IMR-90 (cell line): ENCODE results near the gene ARVCF. TPM values are rescaled to one million over a fixed set of nuclear protein-coding genes. Genes with fewer than 3 reads are reported as not detected.

ENCODE experiments used
- ATAC-seq: fragments of 200-7000 bp; cut with Tn5 transposase; 2 replicates; pipeline ENCODE4 v1.9.1; 2020; ENCODE audit warnings: low read depth, mild to moderate bottlenecking, moderate library complexity
- BruUV-seq: library from RNA; stranded (reverse); fragments of 400-500 nt; replicated peaks from 2 replicates; lab custom pipeline; 2021; lab: Mats Ljungman, UMichigan
- CTCF ChIA-PET: fragments of 300-600 bp; formaldehyde crosslinking; extraction: SDS; loops from one replicate; lab custom pipeline; 2021; ENCODE audit warnings: antibody characterized with exemption; lab: Yijun Ruan, JAX
- POLR2A ChIA-PET: fragments of 300-600 bp; sonication (Branson Sonifier 250); formaldehyde crosslinking; loops from one replicate; lab custom pipeline; 2022; ENCODE audit warnings: antibody characterized with exemption; ENCODE audit not compliant: unreplicated experiment; lab: Charles Lee
- DNase-seq: peaks from one replicate; pipeline ENCODE4 v3.0.0; 2013
- H2AFZ ChIP-seq: replicated peaks from 2 replicates; pipeline ENCODE3; 2013; ENCODE audit warnings: low read length, mild to moderate bottlenecking; ENCODE audit not compliant: poor library complexity
- H2AK5ac ChIP-seq: 2 replicates; pipeline ENCODE4 v1.6.1; 2013; ENCODE audit warnings: low read depth, low read length, inconsistent platforms
- H2AK9ac ChIP-seq: replicated peaks from 2 replicates; pipeline ENCODE3; 2013; ENCODE audit warnings: mild to moderate bottlenecking, low read depth, low read length, moderate library complexity; ENCODE audit not compliant: poor library complexity
- H2BK120ac ChIP-seq: 2 replicates; pipeline ENCODE4 v1.6.1; 2013; ENCODE audit warnings: low read depth, low read length, inconsistent platforms
- H2BK15ac ChIP-seq: 3 replicates; pipeline ENCODE4 v1.6.1; 2013; ENCODE audit warnings: low read depth, low read length, inconsistent platforms
- H2BK20ac ChIP-seq: 2 replicates; pipeline ENCODE4 v1.6.1; 2013; ENCODE audit warnings: low read depth, mild to moderate bottlenecking, inconsistent platforms, low read length, moderate library complexity
- H2BK5ac ChIP-seq: 2 replicates; pipeline ENCODE4 v1.6.1; 2013; ENCODE audit warnings: mild to moderate bottlenecking, low read depth, low read length, inconsistent platforms; ENCODE audit not compliant: poor library complexity, severe bottlenecking
- H3K14ac ChIP-seq: replicated peaks from 2 replicates; pipeline ENCODE4 v1.6.1; 2013; ENCODE audit warnings: low read depth, low read length, inconsistent platforms
- H3K18ac ChIP-seq: 2 replicates; pipeline ENCODE4 v1.6.1; 2013; ENCODE audit warnings: low read depth, low read length, control low read depth
- H3K23ac ChIP-seq: 2 replicates; pipeline ENCODE4 v1.6.1; 2013; ENCODE audit warnings: low read depth, low read length, inconsistent platforms
- H3K27ac ChIP-seq: 2 replicates; pipeline ENCODE4 v1.5.1; 2013; ENCODE audit warnings: mild to moderate bottlenecking, control low read depth, low read length; ENCODE audit not compliant: insufficient read depth
- H3K27me3 ChIP-seq: 2 replicates; pipeline ENCODE4 v1.6.1; 2013; ENCODE audit warnings: low read length; ENCODE audit not compliant: control insufficient read depth, insufficient read depth
- H3K36me3 ChIP-seq: 2 replicates; pipeline ENCODE4 v1.6.1; 2013; ENCODE audit warnings: low read length, mixed read lengths; ENCODE audit not compliant: control insufficient read depth, insufficient read depth
- H3K4ac ChIP-seq: 2 replicates; pipeline ENCODE4 v1.6.1; 2013; ENCODE audit warnings: low read depth, low read length, inconsistent platforms
- H3K4me1 ChIP-seq: 2 replicates; pipeline ENCODE4 v1.6.1; 2013; ENCODE audit warnings: low read length, mixed read lengths; ENCODE audit not compliant: control insufficient read depth, insufficient read depth
- H3K4me2 ChIP-seq: 2 replicates; pipeline ENCODE4 v1.6.1; 2013; ENCODE audit warnings: low read depth, mild to moderate bottlenecking, control low read depth, low read length, moderate library complexity
- H3K4me3 ChIP-seq: 2 replicates; pipeline ENCODE4 v1.5.1; 2013; ENCODE audit warnings: low read depth, mild to moderate bottlenecking, control low read depth, low read length, moderate library complexity; ENCODE audit not compliant: insufficient read depth
- H3K56ac ChIP-seq: 2 replicates; pipeline ENCODE4 v1.6.1; 2013; ENCODE audit warnings: low read length, inconsistent platforms; ENCODE audit not compliant: insufficient read depth; ENCODE audit errors: extremely low read depth
- H3K79me1 ChIP-seq, 2 experiments: 2 replicates each; pipeline ENCODE4 v1.6.1; 2013; ENCODE audit warnings: low read length in 2 of 2, inconsistent platforms in 1 of 2, low read depth in 1 of 2
- H3K9ac ChIP-seq: 2 replicates; pipeline ENCODE4 v1.6.1; 2013; ENCODE audit warnings: low read depth, low read length, control low read depth
- H3K9me1 ChIP-seq: 2 replicates; pipeline ENCODE4 v1.6.1; 2013; ENCODE audit warnings: low read length, inconsistent platforms; ENCODE audit not compliant: insufficient read depth
- H3K9me3 ChIP-seq: 2 replicates; pipeline ENCODE4 v1.6.1; 2013; ENCODE audit warnings: low read length; ENCODE audit not compliant: control insufficient read depth, insufficient read depth
- H4K20me1 ChIP-seq: 2 replicates; pipeline ENCODE4 v1.6.1; 2013; ENCODE audit warnings: low read length, inconsistent platforms; ENCODE audit not compliant: insufficient read depth
- H4K5ac ChIP-seq: 2 replicates; pipeline ENCODE4 v1.6.1; 2013; ENCODE audit warnings: mild to moderate bottlenecking, low read depth, low read length, control low read depth
- H4K8ac ChIP-seq, 2 experiments: 2 replicates each; pipeline ENCODE4 v1.6.1; 2013; ENCODE audit warnings: low read depth in 2 of 2, low read length in 2 of 2, control low read depth in 1 of 2, inconsistent platforms in 1 of 2
- H4K91ac ChIP-seq: 2 replicates; pipeline ENCODE4 v1.6.1; 2013; ENCODE audit warnings: low read depth, low read length, inconsistent platforms; ENCODE audit not compliant: insufficient read depth
- BHLHE40 ChIP-seq: fragments of 150-350 bp; IDR thresholded peaks from 2 replicates; pipeline ENCODE4 v1.6.1; 2016; ENCODE audit warnings: mild to moderate bottlenecking, low read depth, low read length
- CEBPB ChIP-seq: IDR thresholded peaks from 2 replicates; pipeline ENCODE4 v1.6.1; 2012; ENCODE audit warnings: low read depth, low read length, improper control_type of control experiment
- CHD1 ChIP-seq: IDR thresholded peaks from 2 replicates; pipeline ENCODE4 v1.6.1; 2012; ENCODE audit warnings: low read depth, low read length, improper control_type of control experiment
- CTCF ChIP-seq: conservative IDR thresholded peaks from 2 replicates; pipeline ENCODE4 v1.5.1; 2012; ENCODE audit warnings: mild to moderate bottlenecking, low read depth, low read length, improper control_type of control experiment
- ELK1 ChIP-seq: fragments of 150-350 bp; IDR thresholded peaks from 2 replicates; pipeline ENCODE4 v1.6.1; 2016; ENCODE audit warnings: low read depth, mild to moderate bottlenecking, low read length, moderate library complexity, borderline replicate concordance
- FOS ChIP-seq: fragments of 150-350 bp; IDR thresholded peaks from 2 replicates; pipeline ENCODE4 v1.6.1; 2016; ENCODE audit warnings: low read depth, low read length
- MAFK ChIP-seq: IDR thresholded peaks from 2 replicates; pipeline ENCODE4 v1.6.1; 2012; ENCODE audit warnings: low read depth, low read length, improper control_type of control experiment
- MAZ ChIP-seq: IDR thresholded peaks from 2 replicates; pipeline ENCODE4 v1.6.1; 2012; ENCODE audit warnings: low read depth, mild to moderate bottlenecking, low read length, improper control_type of control experiment, moderate library complexity, borderline replicate concordance
- MXI1 ChIP-seq: IDR thresholded peaks from 2 replicates; pipeline ENCODE4 v1.6.1; 2012; ENCODE audit warnings: low read depth, mild to moderate bottlenecking, low read length, moderate library complexity, borderline replicate concordance
- NFE2L2 ChIP-seq: fragments of 150-350 bp; IDR thresholded peaks from 2 replicates; pipeline ENCODE4 v1.6.1; 2016; ENCODE audit warnings: low read depth, mild to moderate bottlenecking, low read length
- POLR2A ChIP-seq: IDR thresholded peaks from 2 replicates; pipeline ENCODE4 v1.6.1; 2012; ENCODE audit warnings: mild to moderate bottlenecking, low read depth, low read length
- RAD21 ChIP-seq: IDR thresholded peaks from 2 replicates; pipeline ENCODE4 v1.6.1; 2012; ENCODE audit warnings: low read length, improper control_type of control experiment
- RCOR1 ChIP-seq: IDR thresholded peaks from 2 replicates; pipeline ENCODE4 v1.6.1; 2012; ENCODE audit warnings: mild to moderate bottlenecking, low read length, improper control_type of control experiment; ENCODE audit not compliant: insufficient replicate concordance
- SMC3 ChIP-seq: fragments of 150-350 bp; IDR thresholded peaks from 2 replicates; pipeline ENCODE4 v1.6.1; 2016; ENCODE audit warnings: low read depth, mild to moderate bottlenecking, antibody characterized with exemption, low read length, moderate library complexity
- USF2 ChIP-seq: fragments of 150-350 bp; IDR thresholded peaks from 2 replicates; pipeline ENCODE4 v1.6.1; 2017; ENCODE audit warnings: mild to moderate bottlenecking, antibody characterized with exemption, low read length, low read depth
- WGBS, 2 experiments: methylation state at CpG; one replicate each; pipeline versions ENCODE4 v1.1.5 to v1.1.7; 2013; ENCODE audit warnings: missing lambda C conversion rate in 2 of 2; ENCODE audit not compliant: insufficient read length in 1 of 2; ENCODE audit errors: extremely low coverage in 2 of 2; 5-methylcytosine and 5-hydroxymethylcytosine counted together
- dilution Hi-C: fragments of 300-500 bp; cut with HindIII; formaldehyde crosslinking; loops from one replicate; pipeline ENCODE4 v1.14.3; 2018; ENCODE audit warnings: low sequenced_read_pairs; ENCODE audit not compliant: unreplicated experiment
- in situ Hi-C: fragments of 300-500 bp; cut with MboI; formaldehyde crosslinking; loops from 3 replicates; pipeline ENCODE4 v1.14.3; 2019; ENCODE audit warnings: low sequenced_read_pairs, inconsistent platforms, mixed read lengths
- intact Hi-C: fragments of 100-400 bp; cut with micrococcal nuclease; formaldehyde crosslinking; loops from 2 replicates; pipeline ENCODE4 v1.10.0; 2022
- polyA plus RNA-seq, 3 experiments: library from polyadenylated mRNA; depleted of rRNA; stranded (reverse); fragments of >200 nt; gene quantifications; 2 replicates each; pipeline ENCODE4 v1.2.3, GENCODE V29; 2012; ENCODE audit warnings: low replicate concordance in 1 of 3
- total RNA-seq: library from RNA; depleted of rRNA; stranded (reverse); fragments of >200 nt; gene quantifications from 2 replicates; pipeline ENCODE4 v1.2.3, GENCODE V29; 2012

ARVCF gene
- total and polyA plus RNA-seq, 2 of the 4 experiments (the other 2 are of a cell fraction), result 8.6 to 14.1 TPM

- Histone ChIP-seq H3K27me3 (peaks cover 29% of the 10 kb centered on the region), H2AK5ac (no peak overlapping the region), H2BK120ac (no peak overlapping the region), H3K9ac (no peak overlapping the region), H3K18ac (no peak overlapping the region), H2AFZ (peak overlapping the region; percentile 95), H3K9me1 (peaks cover 10% of the 10 kb centered on the region), H3K4me2 (peak overlapping the region; percentile 79), H4K20me1 (no peaks in the 10 kb centered on the region), H2BK5ac (no peak overlapping the region), H4K91ac (no peak overlapping the region), H3K36me3 (no peaks in the 10 kb centered on the region), H3K4ac (no peak overlapping the region), H3K56ac (no peak overlapping the region), H3K4me1 (peaks cover 5% of the 10 kb centered on the region), H4K8ac (no peak overlapping the region), H2BK15ac (no peak overlapping the region), H3K79me1 (peaks cover 0 to 7% of the 10 kb centered on the region in 2 experiments; a peak in 2 of 4 replicates), H2AK9ac (peak overlapping the region; percentile 53), H3K9me3 (no peaks in the 10 kb centered on the region), H3K23ac (no peak overlapping the region), H3K14ac (no peak overlapping the region; the same call in 1 of the 2 replicates), H4K5ac (no peak overlapping the region), H2BK20ac (no peak overlapping the region), H3K27ac (no peak overlapping the region), H3K4me3 (peak overlapping the region; percentile 57)
- BruUV-seq, result no TSS peak
- ChIA-PET POLR2A (no interaction called here), CTCF (no interaction called here)
- intact Hi-C loops, result no loop called here
- 3% methylated on average over 39 of the region's 101 CpGs; no CpG with 5 or more reads in 1 of the 2 experiments for WGBS, 2 experiments
- dilution Hi-C loops, result no loop called here
- no peak for DNase-seq
- in situ Hi-C loops, result no loop called here
- no peak for ATAC-seq
- TF ChIP-seq SMC3 (no peak), ELK1 (no peak), CHD1 (no peak), MXI1 (no peak), RCOR1 (no peak), RAD21 (no peak), BHLHE40 (no peak), MAFK (no peak), CEBPB (no peak), MAZ (no peak), POLR2A (no peak), USF2 (no peak), FOS (no peak), NFE2L2 (no peak), CTCF (no peak)
These were observed 471 bp downstream of the ARVCF start for GRCh38 chr22:20015971-20016733.
